AG10803 (cell line): ENCODE data around the gene CAST.
A peak's percentile ranks its signal among the peaks of the same experiment; 100 is the strongest.

ENCODE experiments used
- DNase-seq: peaks from one replicate; pipeline ENCODE4 v3.0.0; 2010; ENCODE audit warnings: low read depth
- H3K4me3 ChIP-seq: 2 replicates; pipeline ENCODE4 v1.5.1; 2011; ENCODE audit warnings: mild to moderate bottlenecking, low read length, control low read depth
- CTCF ChIP-seq: conservative IDR thresholded peaks from 2 replicates; pipeline ENCODE4 v1.5.1; 2011; ENCODE audit warnings: mild to moderate bottlenecking, low read length, control low read depth, inconsistent platforms

The CAST gene

GRCh38 chr5:96624596-96624995 lies 37.6 kb upstream of the CAST start:
- H3K4me3 ChIP-seq: no peak overlapping the region
- no peak for DNase-seq
- no peak for TF ChIP-seq CTCF

GRCh38 chr5:96625365-96625764 lies 36.8 kb upstream of the CAST start:
- no peak for TF ChIP-seq CTCF
- DNase-seq: no peak
- no peak overlapping the region for H3K4me3 ChIP-seq

- DNase-seq: peak; percentile 98
- peak; percentile 9; the same call in 1 of the 2 replicates for TF ChIP-seq CTCF
Observed at GRCh38 chr5:96626956-96627355, 35.2 kb upstream of the CAST start.

GRCh38 chr5:96627792-96628398 lies 34.3 kb upstream of the CAST start:
- no peak for TF ChIP-seq CTCF
- DNase-seq: no peak
- H3K4me3 ChIP-seq: no peak overlapping the region

More at GRCh38 chr5:96626956-96627355, 35.2 kb upstream of the CAST start:
- no peak overlapping the region for H3K4me3 ChIP-seq

- no peak for DNase-seq
- no peak for TF ChIP-seq CTCF
Observed at GRCh38 chr5:96628406-96628805, 33.8 kb upstream of the CAST start.

GRCh38 chr5:96629774-96630173 lies 32.4 kb upstream of the CAST start:
- no peak for TF ChIP-seq CTCF
- H3K4me3 ChIP-seq: no peak overlapping the region
- peak; percentile 91 for DNase-seq

More at GRCh38 chr5:96628406-96628805, 33.8 kb upstream of the CAST start:
- H3K4me3 ChIP-seq: no peak overlapping the region

- peak; percentile 37 for DNase-seq
- no peak overlapping the region for H3K4me3 ChIP-seq
- no peak for TF ChIP-seq CTCF
Observed at GRCh38 chr5:96633820-96634219, 28.4 kb upstream of the CAST start.
